ENCODE results near the gene ORC1.

Gene ORC1

DNA sequence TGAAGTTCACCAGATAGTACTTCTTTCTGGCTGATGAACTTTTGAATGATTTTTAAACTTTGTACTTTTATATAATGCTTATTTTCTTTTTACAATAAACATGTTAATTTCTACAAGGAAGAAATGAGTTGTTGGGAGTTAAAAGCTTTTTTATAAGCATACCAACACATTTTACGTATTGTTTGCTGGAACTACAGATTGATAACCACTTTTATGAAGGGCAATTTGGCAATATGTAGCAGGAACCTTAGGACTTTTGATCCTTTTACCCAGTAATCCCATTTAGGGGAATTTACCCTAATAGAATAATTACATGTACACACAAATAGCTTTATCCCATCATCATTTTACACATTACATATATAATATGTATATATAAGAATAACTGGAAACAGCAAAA is 16.5 kb upstream of the ORC1 start:
- TF ChIP-seq, protein P1, sequence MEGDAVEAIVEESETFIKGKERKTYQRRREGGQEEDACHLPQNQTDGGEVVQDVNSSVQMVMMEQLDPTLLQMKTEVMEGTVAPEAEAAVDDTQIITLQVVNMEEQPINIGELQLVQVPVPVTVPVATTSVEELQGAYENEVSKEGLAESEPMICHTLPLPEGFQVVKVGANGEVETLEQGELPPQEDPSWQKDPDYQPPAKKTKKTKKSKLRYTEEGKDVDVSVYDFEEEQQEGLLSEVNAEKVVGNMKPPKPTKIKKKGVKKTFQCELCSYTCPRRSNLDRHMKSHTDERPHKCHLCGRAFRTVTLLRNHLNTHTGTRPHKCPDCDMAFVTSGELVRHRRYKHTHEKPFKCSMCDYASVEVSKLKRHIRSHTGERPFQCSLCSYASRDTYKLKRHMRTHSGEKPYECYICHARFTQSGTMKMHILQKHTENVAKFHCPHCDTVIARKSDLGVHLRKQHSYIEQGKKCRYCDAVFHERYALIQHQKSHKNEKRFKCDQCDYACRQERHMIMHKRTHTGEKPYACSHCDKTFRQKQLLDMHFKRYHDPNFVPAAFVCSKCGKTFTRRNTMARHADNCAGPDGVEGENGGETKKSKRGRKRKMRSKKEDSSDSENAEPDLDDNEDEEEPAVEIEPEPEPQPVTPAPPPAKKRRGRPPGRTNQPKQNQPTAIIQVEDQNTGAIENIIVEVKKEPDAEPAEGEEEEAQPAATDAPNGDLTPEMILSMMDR (IDR thresholded peaks at IDR 0.05; ENCODE audit: insufficient read depth, low read depth, low read length, missing control alignments), result no peak
- H3K4me3 ChIP-seq (ENCODE audit: low read depth, low read length), result no peak overlapping the region
- DNase-seq (ENCODE audit: low read depth), result no peak

GRCh38 chr1:52416811-52417210 is 12.6 kb upstream of the ORC1 start:
- TF ChIP-seq, protein P1 (IDR thresholded peaks at IDR 0.05; ENCODE audit: insufficient read depth, low read depth, low read length, missing control alignments), result no peak
- DNase-seq (ENCODE audit: low read depth), result no peak
- H3K4me3 ChIP-seq (ENCODE audit: low read depth, low read length), result no peak overlapping the region

DNA sequence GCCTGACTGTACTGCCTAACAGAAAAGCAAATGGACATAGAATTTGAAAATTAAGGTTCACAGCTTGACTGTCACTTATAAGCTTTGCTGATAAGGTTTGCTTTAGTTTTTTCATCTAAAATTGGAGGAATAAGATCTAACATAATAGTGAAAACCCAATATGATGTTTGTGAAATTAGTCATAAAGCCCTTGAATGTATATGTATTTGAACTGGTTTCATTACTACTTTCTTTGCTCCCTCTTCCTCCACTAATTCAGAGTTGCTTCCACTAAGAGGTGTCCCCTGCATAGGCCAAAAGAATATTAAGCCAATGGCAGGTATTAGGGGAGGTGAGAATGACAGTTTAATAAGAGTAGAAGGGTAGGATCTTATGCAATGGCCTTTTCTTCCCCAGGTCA is 10.7 kb upstream of the ORC1 start:
- TF ChIP-seq, protein P1 (IDR thresholded peaks at IDR 0.05; ENCODE audit: insufficient read depth, low read depth, low read length, missing control alignments), result no peak
- DNase-seq (ENCODE audit: low read depth), result no peak
- no peak overlapping the region for H3K4me3 ChIP-seq (ENCODE audit: low read depth, low read length)

DNA sequence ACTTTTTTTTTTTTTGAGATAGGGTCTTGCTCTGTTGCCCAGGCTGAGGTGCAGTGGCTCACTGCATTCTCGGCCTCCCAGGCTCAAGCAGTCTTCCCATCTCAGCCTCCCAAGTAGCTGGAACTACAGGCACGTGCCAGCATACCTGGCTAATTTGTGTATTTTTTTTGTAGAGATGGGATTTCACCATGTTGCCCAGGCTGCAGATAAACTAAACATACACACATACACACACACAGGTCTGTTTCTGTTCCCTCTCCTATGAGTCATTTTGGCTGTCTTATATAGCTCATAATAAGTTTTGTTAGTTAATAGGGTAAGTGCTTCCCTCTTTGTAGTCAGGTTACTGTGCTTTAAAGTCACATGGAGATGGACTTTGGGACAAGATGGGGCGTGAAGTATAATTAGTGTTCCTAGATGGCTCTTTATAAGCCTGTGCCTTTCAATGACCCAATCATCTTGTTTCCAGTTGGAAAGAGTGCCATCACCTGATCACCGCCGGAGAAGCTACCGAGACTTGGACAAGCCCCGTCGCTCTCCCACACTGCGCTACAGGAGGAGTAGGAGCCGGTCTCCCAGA is 9.3 kb upstream of the ORC1 start:
- DNase-seq (ENCODE audit: low read depth), result no peak
- TF ChIP-seq, protein P1 (IDR thresholded peaks at IDR 0.05; ENCODE audit: insufficient read depth, low read depth, low read length, missing control alignments), result no peak
- H3K4me3 ChIP-seq (ENCODE audit: low read depth, low read length), result no peak overlapping the region

- peak overlapping the region; percentile 77 for H3K4me3 ChIP-seq (ENCODE audit: low read depth, low read length)
- TF ChIP-seq, protein P1 (IDR thresholded peaks at IDR 0.05; ENCODE audit: insufficient read depth, low read depth, low read length, missing control alignments), result no peak
- DNase-seq (ENCODE audit: low read depth), result no peak
These were observed 734 bp upstream of the ORC1 start for GRCh38 chr1:52404975-52405338.

DNA sequence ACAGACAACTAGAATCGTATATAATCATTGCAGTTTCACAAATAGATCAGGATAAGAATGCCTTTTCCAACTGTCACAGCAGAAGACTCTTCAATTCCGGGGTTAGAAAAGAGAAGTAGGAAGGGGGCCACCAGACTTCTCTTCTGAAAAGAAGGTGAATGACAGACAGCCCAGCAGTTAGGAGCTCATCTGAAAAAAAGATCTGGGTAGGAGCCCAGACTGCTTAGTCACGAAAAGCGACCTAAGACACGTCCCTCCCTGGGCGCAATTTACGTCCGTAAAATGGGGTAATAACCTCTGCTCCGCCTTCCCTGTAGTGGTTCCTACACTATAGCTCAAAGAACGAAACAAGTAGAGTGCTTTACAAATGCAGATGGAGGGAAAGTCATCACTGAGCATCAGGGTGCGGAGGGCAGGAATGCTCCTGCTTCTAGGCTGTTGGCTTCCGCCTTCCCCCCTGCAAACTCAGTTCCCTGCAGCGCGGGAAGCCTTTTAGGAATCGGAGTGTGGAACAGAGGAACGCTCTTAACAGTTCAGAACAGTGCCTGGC is 582 bp downstream of the ORC1 start:
- peak; percentile 84 for DNase-seq (ENCODE audit: low read depth)
- peak overlapping the region; percentile 77 for H3K4me3 ChIP-seq (ENCODE audit: low read depth, low read length)
- TF ChIP-seq, protein P1 (IDR thresholded peaks at IDR 0.05; ENCODE audit: insufficient read depth, low read depth, low read length, missing control alignments), result no peak

GRCh38 chr1:52402860-52403240 is 1.4 kb downstream of the ORC1 start:
- TF ChIP-seq, protein P1 (IDR thresholded peaks at IDR 0.05; ENCODE audit: insufficient read depth, low read depth, low read length, missing control alignments), result no peak
- DNase-seq (ENCODE audit: low read depth), result no peak
- peak overlapping the region; percentile 77 for H3K4me3 ChIP-seq (ENCODE audit: low read depth, low read length)

Data from GM12865 (cell line).